ENCODE data around the gene PDIA6. TPM values are rescaled to one million over a fixed set of nuclear protein-coding genes. Genes with fewer than 3 reads are reported as not detected.

The PDIA6 gene
- total RNA-seq, 6 experiments from 2014 or later: 336 to 356 (median 351) TPM

DNA sequence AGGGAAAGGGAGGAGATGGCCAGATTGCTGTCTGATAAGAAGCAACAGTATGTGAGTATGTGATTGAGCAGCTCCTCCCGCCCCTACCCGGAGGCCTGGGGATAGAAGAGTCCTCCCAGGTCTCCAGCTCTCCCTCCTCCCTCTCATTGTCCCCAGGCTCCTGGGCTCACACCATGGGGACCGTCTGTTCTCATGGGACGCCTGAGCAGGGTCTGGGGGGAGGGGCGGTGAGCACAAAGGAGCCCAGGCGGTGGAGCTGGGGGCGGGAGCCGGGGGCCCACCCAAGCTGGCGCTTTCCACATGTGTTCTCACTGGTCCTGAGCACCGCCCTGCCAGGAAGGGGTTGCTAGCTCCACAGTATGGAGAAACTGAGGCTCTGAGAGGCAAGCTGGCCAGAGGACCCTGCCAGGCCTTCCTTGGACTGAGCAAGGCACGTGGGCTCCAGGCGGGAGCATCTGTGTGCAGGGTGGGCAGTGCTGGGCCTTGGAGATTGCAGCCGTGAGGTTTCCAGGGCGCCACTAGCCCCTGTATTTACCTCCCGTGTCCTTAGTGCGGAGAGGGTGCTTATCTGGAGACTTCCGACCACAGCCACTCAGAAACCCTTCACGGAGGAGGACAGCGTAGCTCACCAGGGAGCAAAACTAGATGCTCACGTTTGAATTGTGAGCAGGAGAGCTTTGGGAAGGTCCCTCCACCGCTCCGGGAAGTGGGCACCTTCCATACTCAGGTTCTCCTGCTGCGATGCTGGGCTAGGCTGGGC lies 37.4 kb downstream of the PDIA6 start:
- Mint-ChIP-seq H3K4me3 (no peak overlapping the region), H3K4me1 (ENCODE audit: low read depth) (no peaks in the 10 kb centered on the region), H3K27me3 (ENCODE audit: insufficient read depth) (peaks cover 7% of the 10 kb centered on the region), H3K27ac (no peak overlapping the region), H3K9me3 (no peaks in the 10 kb centered on the region), H3K36me3 (ENCODE audit: low read depth) (0 out of 2 replicates have a peak, but pooled peaks cover 3% of the 10 kb centered on the region)
- no peak for DNase-seq
- TF ChIP-seq, protein P1, sequence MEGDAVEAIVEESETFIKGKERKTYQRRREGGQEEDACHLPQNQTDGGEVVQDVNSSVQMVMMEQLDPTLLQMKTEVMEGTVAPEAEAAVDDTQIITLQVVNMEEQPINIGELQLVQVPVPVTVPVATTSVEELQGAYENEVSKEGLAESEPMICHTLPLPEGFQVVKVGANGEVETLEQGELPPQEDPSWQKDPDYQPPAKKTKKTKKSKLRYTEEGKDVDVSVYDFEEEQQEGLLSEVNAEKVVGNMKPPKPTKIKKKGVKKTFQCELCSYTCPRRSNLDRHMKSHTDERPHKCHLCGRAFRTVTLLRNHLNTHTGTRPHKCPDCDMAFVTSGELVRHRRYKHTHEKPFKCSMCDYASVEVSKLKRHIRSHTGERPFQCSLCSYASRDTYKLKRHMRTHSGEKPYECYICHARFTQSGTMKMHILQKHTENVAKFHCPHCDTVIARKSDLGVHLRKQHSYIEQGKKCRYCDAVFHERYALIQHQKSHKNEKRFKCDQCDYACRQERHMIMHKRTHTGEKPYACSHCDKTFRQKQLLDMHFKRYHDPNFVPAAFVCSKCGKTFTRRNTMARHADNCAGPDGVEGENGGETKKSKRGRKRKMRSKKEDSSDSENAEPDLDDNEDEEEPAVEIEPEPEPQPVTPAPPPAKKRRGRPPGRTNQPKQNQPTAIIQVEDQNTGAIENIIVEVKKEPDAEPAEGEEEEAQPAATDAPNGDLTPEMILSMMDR (IDR thresholded peaks at IDR 0.05): no peak

DNA sequence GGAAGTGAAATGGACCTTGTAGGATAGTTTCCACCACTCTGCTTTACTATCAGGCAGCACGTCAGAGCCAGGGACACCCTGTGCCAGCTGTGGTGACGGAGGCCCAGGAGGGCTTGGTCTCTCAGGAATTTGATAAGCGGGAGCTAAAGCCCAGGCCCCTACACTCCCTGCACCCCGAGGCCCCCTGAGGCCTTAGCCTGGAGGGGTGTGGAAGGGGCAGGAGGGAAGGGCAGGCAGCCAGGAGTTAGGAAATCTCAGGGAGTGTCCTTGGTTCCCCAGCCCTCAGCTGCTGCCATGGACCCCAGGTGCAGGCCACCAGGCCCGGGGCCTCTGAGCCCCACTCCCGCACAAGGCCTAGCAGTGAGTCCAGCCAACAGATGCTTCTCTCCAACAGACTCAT lies 38.2 kb downstream of the PDIA6 start:
- no peak for DNase-seq
- H3K4me3 Mint-ChIP-seq: no peak overlapping the region
- H3K9me3 Mint-ChIP-seq: no peaks in the 10 kb centered on the region
- H3K36me3 Mint-ChIP-seq (ENCODE audit: low read depth): no peaks in the 10 kb centered on the region
- no peak overlapping the region for H3K27ac Mint-ChIP-seq
- TF ChIP-seq, protein P1 (IDR thresholded peaks at IDR 0.05): no peak
- peaks cover 11% of the 10 kb centered on the region for H3K27me3 Mint-ChIP-seq (ENCODE audit: insufficient read depth)
- H3K4me1 Mint-ChIP-seq (ENCODE audit: low read depth): no peaks in the 10 kb centered on the region

DNA sequence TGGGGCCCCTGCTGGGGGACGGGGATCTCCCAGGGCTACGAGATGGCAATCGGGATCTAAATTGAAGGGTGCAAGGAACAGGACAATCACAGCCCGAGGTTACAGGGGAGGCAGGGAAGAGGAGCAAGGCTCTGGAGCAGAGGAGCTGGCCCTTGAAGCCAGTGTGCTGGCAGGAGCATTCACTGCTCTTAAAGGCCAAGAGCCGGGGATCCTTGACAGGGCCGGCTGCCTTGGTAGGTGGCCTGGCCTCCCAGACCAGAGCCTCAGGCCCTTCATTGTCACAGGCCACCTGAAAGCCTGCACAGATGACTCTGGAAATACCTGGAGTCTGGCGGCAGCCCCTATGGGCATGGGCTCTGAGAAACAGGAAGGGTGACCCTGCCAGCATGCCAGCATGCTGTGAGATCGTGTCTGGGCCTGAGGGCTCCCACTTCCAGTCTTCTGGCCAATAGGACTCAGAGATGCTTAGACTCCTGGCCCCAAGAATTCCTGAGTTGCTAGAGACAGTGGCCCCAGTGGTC lies 38.7 kb downstream of the PDIA6 start:
- Mint-ChIP-seq H3K4me3 (no peak overlapping the region), H3K9me3 (no peaks in the 10 kb centered on the region), H3K36me3 (ENCODE audit: low read depth) (no peaks in the 10 kb centered on the region), H3K4me1 (ENCODE audit: low read depth) (no peaks in the 10 kb centered on the region), H3K27me3 (ENCODE audit: insufficient read depth) (peaks cover 11% of the 10 kb centered on the region), H3K27ac (no peak overlapping the region)
- TF ChIP-seq, protein P1 (IDR thresholded peaks at IDR 0.05): no peak
- no peak for DNase-seq

DNA sequence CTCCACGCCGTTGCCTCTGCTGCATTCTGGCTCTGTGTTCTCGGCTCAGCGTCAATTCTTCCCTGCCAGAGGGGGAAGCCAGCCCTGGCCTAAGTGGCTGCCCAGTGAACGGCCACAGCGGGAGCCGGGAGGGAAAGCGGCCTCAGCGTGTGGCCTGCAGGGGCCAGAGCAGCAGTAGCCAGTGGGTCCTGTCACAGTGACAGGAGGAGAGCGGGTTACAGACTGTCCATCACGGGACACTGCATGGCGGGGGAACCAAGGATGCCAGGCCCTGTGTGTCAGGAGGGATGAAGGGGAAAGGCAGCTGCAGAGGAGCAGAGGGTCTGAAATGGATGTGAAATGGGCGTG lies 39.7 kb downstream of the PDIA6 start:
- no peak for DNase-seq
- Mint-ChIP-seq H3K27ac (no peak overlapping the region), H3K9me3 (no peaks in the 10 kb centered on the region), H3K27me3 (ENCODE audit: insufficient read depth) (peaks cover 16% of the 10 kb centered on the region), H3K4me3 (no peak overlapping the region), H3K4me1 (ENCODE audit: low read depth) (no peaks in the 10 kb centered on the region), H3K36me3 (ENCODE audit: low read depth) (no peaks in the 10 kb centered on the region)
- TF ChIP-seq, protein P1 (IDR thresholded peaks at IDR 0.05): no peak

DNA sequence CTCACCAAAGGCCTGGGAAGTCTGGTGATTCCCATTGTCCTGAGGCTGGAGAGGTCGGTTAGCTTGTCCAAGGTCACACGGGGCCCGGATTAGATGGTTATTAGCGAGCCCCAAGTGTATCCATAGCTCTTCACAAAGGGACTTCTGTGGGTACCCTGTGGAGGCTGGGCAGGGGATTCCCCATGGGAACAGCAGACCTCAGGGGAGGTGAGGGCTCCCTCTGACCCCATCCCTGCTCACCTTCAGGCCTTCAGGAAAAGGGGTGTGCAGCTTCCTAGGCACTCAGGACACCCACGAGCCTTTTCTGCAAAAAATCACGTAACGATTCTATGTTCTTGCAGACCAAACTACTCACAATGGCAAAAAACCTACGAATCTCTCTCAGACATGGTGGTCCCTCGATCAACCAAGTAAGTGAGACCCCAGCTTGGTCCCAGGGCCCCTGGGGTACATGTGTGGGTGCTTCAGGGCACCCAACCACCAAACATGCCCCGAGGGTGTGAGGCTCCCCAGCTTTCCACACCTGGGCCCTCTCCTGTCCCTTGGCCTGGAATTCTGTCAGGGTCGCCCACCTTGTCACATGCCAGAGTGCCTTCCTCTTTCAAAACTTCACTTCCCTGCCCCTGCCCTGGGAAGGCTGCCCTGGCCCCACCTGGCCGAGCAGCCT lies 40.3 kb downstream of the PDIA6 start:
- Mint-ChIP-seq H3K36me3 (ENCODE audit: low read depth) (no peaks in the 10 kb centered on the region), H3K27me3 (ENCODE audit: insufficient read depth) (peaks cover 16% of the 10 kb centered on the region), H3K4me3 (no peak overlapping the region), H3K27ac (no peak overlapping the region), H3K9me3 (no peaks in the 10 kb centered on the region), H3K4me1 (ENCODE audit: low read depth) (no peaks in the 10 kb centered on the region)
- TF ChIP-seq, protein P1 (IDR thresholded peaks at IDR 0.05): no peak
- DNase-seq: no peak
